GM12892 (cell line): ENCODE results near the gene TLN1.
A peak's percentile ranks its signal among the peaks of the same experiment; 100 is the strongest.

Source experiments
- DNase-seq: peaks from one replicate; pipeline ENCODE4 v3.0.0; 2011; ENCODE audit not compliant: insufficient read length
- FAIRE-seq: peaks from 2 replicates; lab custom pipeline; 2011; peaks lifted over from hg19 to GRCh38; lab: Jason Lieb, UNC
- POLR2A ChIP-seq: IDR thresholded peaks from 2 replicates; pipeline ENCODE4 v1.6.1; 2011; ENCODE audit warnings: low read depth, low read length, control low read depth
- POLR2AphosphoS5 ChIP-seq: IDR thresholded peaks from 2 replicates; pipeline ENCODE4 v1.6.1; 2011; ENCODE audit warnings: low read depth, low read length, control low read depth
- TAF1 ChIP-seq: IDR thresholded peaks from 2 replicates; pipeline ENCODE4 v1.6.1; 2011; ENCODE audit warnings: low read depth, mild to moderate bottlenecking, control low read depth, low read length, borderline replicate concordance

TLN1 gene

GRCh38 chr9:35679766-35680330 is 52.1 kb downstream of the TLN1 start:
- TF ChIP-seq TAF1 (no peak), POLR2A (no peak), POLR2AphosphoS5 (no peak)
- DNase-seq: no peak
- FAIRE-seq: peak; percentile 21

GRCh38 chr9:35679091-35679490 is 52.9 kb downstream of the TLN1 start:
- FAIRE-seq (no peak), DNase-seq (no peak)
- no peak for TF ChIP-seq POLR2AphosphoS5
- TF ChIP-seq POLR2A: no peak
- TF ChIP-seq TAF1: no peak

GRCh38 chr9:35675732-35676392 is 56.1 kb downstream of the TLN1 start:
- FAIRE-seq (no peak), DNase-seq (no peak)
- no peak for TF ChIP-seq POLR2AphosphoS5
- TF ChIP-seq TAF1: no peak
- no peak for TF ChIP-seq POLR2A

- no peak for DNase-seq
- TF ChIP-seq POLR2A (no peak), TAF1 (no peak)
- no peak for FAIRE-seq
These were observed 56.8 kb downstream of the TLN1 start for GRCh38 chr9:35675204-35675603.

GRCh38 chr9:35674025-35674361 is 58.0 kb downstream of the TLN1 start:
- no peak for TF ChIP-seq TAF1
- TF ChIP-seq POLR2AphosphoS5: no peak
- TF ChIP-seq POLR2A: no peak
- DNase-seq (no peak), FAIRE-seq (no peak)

GRCh38 chr9:35673132-35674024 is 58.6 kb downstream of the TLN1 start, which contains the start of gene CA9:
CA9 (plus strand) TSS chr9:35673928; CDS start chr9:35673960, 32 bp downstream.
- no peak for DNase-seq
- no peak for FAIRE-seq
- TF ChIP-seq POLR2A (no peak), TAF1 (no peak), POLR2AphosphoS5 (no peak)

- DNase-seq: no peak
- TF ChIP-seq POLR2AphosphoS5 (no peak), TAF1 (no peak), POLR2A (no peak)
- no peak for FAIRE-seq
These were observed 62.5 kb downstream of the TLN1 start for GRCh38 chr9:35669331-35670145.

GRCh38 chr9:35667939-35668338 is 64.1 kb downstream of the TLN1 start:
- FAIRE-seq (no peak), DNase-seq (no peak)
- TF ChIP-seq POLR2AphosphoS5 (no peak), TAF1 (no peak), POLR2A (no peak)

GRCh38 chr9:35666549-35666948 is 65.4 kb downstream of the TLN1 start:
- DNase-seq (no peak), FAIRE-seq (no peak)
- TF ChIP-seq TAF1 (no peak), POLR2A (no peak), POLR2AphosphoS5 (no peak)

- peak; percentile 57 for FAIRE-seq
- TF ChIP-seq TAF1 (no peak), POLR2AphosphoS5 (no peak), POLR2A (no peak)
- no peak for DNase-seq
These were observed 66.0 kb downstream of the TLN1 start for GRCh38 chr9:35666045-35666444.

GRCh38 chr9:35665471-35665818 is 66.5 kb downstream of the TLN1 start:
- TF ChIP-seq POLR2AphosphoS5 (no peak), TAF1 (no peak), POLR2A (no peak)
- DNase-seq (no peak), FAIRE-seq (no peak)
